ENCODE measurements around the gene GPATCH2L. TPM values are rescaled to one million over a fixed set of nuclear protein-coding genes. Genes with fewer than 3 reads are reported as not detected.
A peak's percentile ranks its signal among the peaks of the same experiment; 100 is the strongest.

GPATCH2L gene
- total RNA-seq, 6 donors from 2014 or later = 22.4 to 52.0 (median 39.5) TPM

GRCh38 chr14:76186308-76187027 lies 34.7 kb downstream of the GPATCH2L start:
- H3K4me1 ChIP-seq = no peaks in the 10 kb centered on the region
- H3K9me3 ChIP-seq = no peaks in the 10 kb centered on the region
- ATAC-seq (ENCODE audit: low FRiP score in 2 of 2) (no peak), DNase-seq (no peak)
- peaks cover 5 to 64% (median 25%) of the 10 kb centered on the region in 4 donors for H3K36me3 ChIP-seq
- 76 to 77% methylated on average over 4 of the region's 4 CpGs for WGBS, 2 donors
- no peaks in the 10 kb centered on the region for H3K27me3 ChIP-seq
- no peak overlapping the region for H3K4me3 ChIP-seq
- no peak overlapping the region for H3K27ac ChIP-seq
- TF ChIP-seq POLR2AphosphoS5 (IDR thresholded peaks at IDR 0.05) (no peak), EP300 (IDR thresholded peaks at IDR 0.05) (no peak), POLR2A (IDR thresholded peaks at IDR 0.05) (no peak), CTCF (IDR thresholded peaks at IDR 0.05) (no peak)

GRCh38 chr14:76191297-76191696 lies 39.6 kb downstream of the GPATCH2L start:
- Histone ChIP-seq H3K9me3 (no peaks in the 10 kb centered on the region), H3K4me3 (no peak overlapping the region), H3K27me3 (no peaks in the 10 kb centered on the region), H3K4me1 (peaks cover 0 to 5% (median 0%) of the 10 kb centered on the region in 4 donors), H3K27ac (no peak overlapping the region), H3K36me3 (peaks cover 3 to 76% (median 18%) of the 10 kb centered on the region in 4 donors)
- DNase-seq (peak in 1 of 2 donors; percentile 58), ATAC-seq (ENCODE audit: low FRiP score in 2 of 2) (peak; percentile 72 to 90)
- WGBS, 2 donors = 64 to 77% methylated on average over 2 of the region's 2 CpGs
- TF ChIP-seq CTCF (IDR thresholded peaks at IDR 0.05) (no peak), POLR2AphosphoS5 (IDR thresholded peaks at IDR 0.05) (no peak), EP300 (IDR thresholded peaks at IDR 0.05) (no peak), POLR2A (IDR thresholded peaks at IDR 0.05) (no peak)

GRCh38 chr14:76193696-76194095 lies 42.0 kb downstream of the GPATCH2L start:
- Histone ChIP-seq H3K4me3 (no peak overlapping the region), H3K9me3 (no peaks in the 10 kb centered on the region), H3K27me3 (no peaks in the 10 kb centered on the region), H3K27ac (no peak overlapping the region), H3K36me3 (peaks cover 12 to 82% (median 24%) of the 10 kb centered on the region in 4 donors), H3K4me1 (peaks cover 0 to 5% (median 0%) of the 10 kb centered on the region in 4 donors)
- TF ChIP-seq POLR2A (IDR thresholded peaks at IDR 0.05) (no peak), CTCF (IDR thresholded peaks at IDR 0.05) (no peak), POLR2AphosphoS5 (IDR thresholded peaks at IDR 0.05) (no peak), EP300 (IDR thresholded peaks at IDR 0.05) (no peak)
- WGBS, 2 donors = 79 to 96% methylated on average over 1 of the region's 1 CpG
- DNase-seq (no peak), ATAC-seq (ENCODE audit: low FRiP score in 2 of 2) (no peak)

- H3K9me3 ChIP-seq = no peaks in the 10 kb centered on the region
- peaks cover 12 to 88% (median 24%) of the 10 kb centered on the region in 4 donors for H3K36me3 ChIP-seq
- DNase-seq = no peak
- no peak for TF ChIP-seq CTCF (IDR thresholded peaks at IDR 0.05)
- TF ChIP-seq POLR2A (IDR thresholded peaks at IDR 0.05) = no peak
- no peak for TF ChIP-seq POLR2AphosphoS5 (IDR thresholded peaks at IDR 0.05)
- no peak for TF ChIP-seq EP300 (IDR thresholded peaks at IDR 0.05)
- 94 to 99% methylated on average over 3 of the region's 3 CpGs for WGBS, 2 donors
- peaks cover 0 to 5% (median 0%) of the 10 kb centered on the region in 4 donors for H3K4me1 ChIP-seq
- no peak overlapping the region for H3K4me3 ChIP-seq
- ATAC-seq (ENCODE audit: low FRiP score in 2 of 2) = no peak
- H3K27me3 ChIP-seq = no peaks in the 10 kb centered on the region
- H3K27ac ChIP-seq = no peak overlapping the region
Measured at GRCh38 chr14:76194327-76194726, 42.6 kb downstream of the GPATCH2L start.

- ATAC-seq (ENCODE audit: low FRiP score in 2 of 2) = no peak
- WGBS, 2 donors = 93% methylated on average over 3 of the region's 3 CpGs
- no peak overlapping the region for H3K4me3 ChIP-seq
Measured at GRCh38 chr14:76195003-76195402, 43.3 kb downstream of the GPATCH2L start.

More at GRCh38 chr14:76195003-76195402, 43.3 kb downstream of the GPATCH2L start:
- no peaks in the 10 kb centered on the region for H3K9me3 ChIP-seq
- no peak overlapping the region for H3K27ac ChIP-seq
- no peak for DNase-seq
- peaks cover 0 to 5% (median 0%) of the 10 kb centered on the region in 4 donors for H3K4me1 ChIP-seq
- peaks cover 12 to 95% (median 29%) of the 10 kb centered on the region in 4 donors for H3K36me3 ChIP-seq
- TF ChIP-seq POLR2A (IDR thresholded peaks at IDR 0.05) = no peak
- no peak for TF ChIP-seq EP300 (IDR thresholded peaks at IDR 0.05)
- TF ChIP-seq CTCF (IDR thresholded peaks at IDR 0.05) = no peak
- TF ChIP-seq POLR2AphosphoS5 (IDR thresholded peaks at IDR 0.05) = no peak
- H3K27me3 ChIP-seq = no peaks in the 10 kb centered on the region
